Measurements from ENCODE around the gene OR2F1.

The OR2F1 gene

DNA sequence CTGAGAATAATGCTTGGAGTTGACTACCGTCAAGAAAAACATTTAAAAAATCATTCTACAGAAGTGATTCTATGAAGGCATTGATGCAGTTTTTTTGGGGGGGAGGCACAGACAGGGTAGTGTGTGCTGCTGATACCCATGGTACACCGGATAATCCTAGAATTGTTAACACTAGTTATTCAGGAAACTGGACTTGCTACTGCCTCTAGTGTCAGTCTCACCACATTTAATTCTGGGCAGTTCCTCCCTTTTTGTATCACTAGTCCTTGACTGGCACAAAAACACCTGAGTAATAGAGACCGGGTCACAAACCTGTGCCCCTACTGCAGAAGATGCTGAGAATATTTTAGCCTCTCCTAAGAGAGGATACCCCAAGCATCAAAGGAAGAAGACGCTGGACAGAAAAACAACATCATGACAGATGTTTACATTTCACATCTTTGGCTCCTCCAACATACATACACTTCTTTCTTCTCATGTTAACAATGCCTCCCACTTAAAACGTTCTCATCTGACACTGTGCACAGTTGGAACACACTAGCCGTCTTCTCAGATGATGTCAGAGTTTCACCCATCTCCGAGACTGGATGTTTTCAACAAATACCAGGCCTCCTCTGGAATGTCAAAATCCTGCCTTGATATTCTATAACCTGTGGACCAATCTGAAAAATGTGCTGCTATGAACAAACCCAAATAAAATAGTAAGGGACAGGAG lies 39.5 kb upstream of the OR2F1 start:
- no peak overlapping the region for H3K27ac ChIP-seq (replicated peaks; ENCODE audit: low read length)
- H3K18ac ChIP-seq (ENCODE audit: low read length): no peak overlapping the region
- H2BK15ac ChIP-seq (ENCODE audit: low read length): no peak overlapping the region
- no peaks in the 10 kb centered on the region for H3K4me1 ChIP-seq (ENCODE audit: control insufficient read depth in 2 of 2, insufficient read depth in 1 of 2, low read depth in 1 of 2, low read length in 2 of 2)
- no CpG with 5 or more reads among the region's 7 CpGs for WGBS, 2 donors (ENCODE audit: extremely low coverage in 2 of 2, insufficient read length in 2 of 2, insufficient replicate concordance in 1 of 2)
- no peak overlapping the region for H3K14ac ChIP-seq (ENCODE audit: low read length)
- no peak overlapping the region for H4K8ac ChIP-seq (ENCODE audit: low read depth, low read length)
- H3K36me3 ChIP-seq (replicated peaks in 1 of 2; ENCODE audit: control insufficient read depth in 2 of 2, insufficient read depth in 2 of 2, low read length in 2 of 2): no peaks in the 10 kb centered on the region
- no peak overlapping the region for H4K91ac ChIP-seq (ENCODE audit: low read depth, low read length, poor library complexity)
- no peak overlapping the region for H3K23ac ChIP-seq (ENCODE audit: low read depth, low read length, poor library complexity)
- no peak overlapping the region for H3K4ac ChIP-seq (ENCODE audit: low read length)
- no peak overlapping the region for H2BK12ac ChIP-seq (ENCODE audit: low read length)
- no peak overlapping the region for H3K4me2 ChIP-seq (ENCODE audit: insufficient read depth, low read length, poor library complexity, severe bottlenecking)
- H3K79me1 ChIP-seq (ENCODE audit: low read depth, low read length): no peaks in the 10 kb centered on the region
- H3K4me3 ChIP-seq (ENCODE audit: low read length in 2 of 2): no peak overlapping the region
- no peak overlapping the region for H3K9ac ChIP-seq (ENCODE audit: low read depth, low read length, poor library complexity)
- H2BK120ac ChIP-seq (ENCODE audit: low read depth, low read length): no peak overlapping the region
- peaks cover 0 to 8% (median 0%) of the 10 kb centered on the region in 3 experiments for H3K27me3 ChIP-seq (ENCODE audit: control insufficient read depth in 3 of 3, insufficient read depth in 3 of 3, low read depth in 1 of 3, low read length in 3 of 3)
- H2BK5ac ChIP-seq (ENCODE audit: low read length): no peak overlapping the region
- DNase-seq (ENCODE audit: low spot score): no peak
- no peak overlapping the region for H2AFZ ChIP-seq (ENCODE audit: low read length)
- H3K9me3 ChIP-seq (replicated peaks in 1 of 2; ENCODE audit: control insufficient read depth in 2 of 2, insufficient read depth in 1 of 2, low read depth in 1 of 2, low read length in 2 of 2): no peaks in the 10 kb centered on the region
- no peak overlapping the region for H2AK5ac ChIP-seq (ENCODE audit: low read depth, low read length)

DNA sequence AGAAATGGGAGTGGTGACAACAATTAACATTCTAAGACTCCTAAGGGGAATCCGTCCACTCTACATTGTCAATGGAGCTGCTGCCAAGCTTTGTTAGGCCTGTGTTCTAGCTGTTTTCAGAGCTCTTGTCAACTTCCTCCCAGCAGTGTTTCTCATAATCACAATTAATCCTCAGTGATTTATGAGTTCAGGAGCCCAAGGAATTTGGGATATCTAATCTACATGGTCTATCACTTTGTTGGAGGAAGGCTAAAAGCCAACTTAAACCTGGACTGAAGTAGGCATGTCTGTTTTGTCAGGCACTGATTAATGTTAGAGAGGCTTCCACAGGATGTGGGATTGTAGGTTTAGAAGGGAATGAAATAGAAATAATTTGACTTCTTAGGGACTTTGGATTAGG lies 29.8 kb upstream of the OR2F1 start:
- no CpG with 5 or more reads among the region's 1 CpG for WGBS, 2 donors (ENCODE audit: extremely low coverage in 2 of 2, insufficient read length in 2 of 2, insufficient replicate concordance in 1 of 2)
- Histone ChIP-seq H3K79me1 (ENCODE audit: low read depth, low read length) (no peaks in the 10 kb centered on the region), H3K27me3 (ENCODE audit: control insufficient read depth in 3 of 3, insufficient read depth in 3 of 3, low read depth in 1 of 3, low read length in 3 of 3) (no peaks in the 10 kb centered on the region), H3K27ac (replicated peaks; ENCODE audit: low read length) (no peak overlapping the region), H3K4me2 (ENCODE audit: insufficient read depth, low read length, poor library complexity, severe bottlenecking) (no peak overlapping the region), H3K4ac (ENCODE audit: low read length) (no peak overlapping the region), H2BK15ac (ENCODE audit: low read length) (no peak overlapping the region), H3K4me3 (ENCODE audit: low read length in 2 of 2) (no peak overlapping the region), H3K9me3 (replicated peaks in 1 of 2; ENCODE audit: control insufficient read depth in 2 of 2, insufficient read depth in 1 of 2, low read depth in 1 of 2, low read length in 2 of 2) (no peaks in the 10 kb centered on the region), H4K8ac (ENCODE audit: low read depth, low read length) (no peak overlapping the region), H2AK5ac (ENCODE audit: low read depth, low read length) (no peak overlapping the region), H2BK120ac (ENCODE audit: low read depth, low read length) (no peak overlapping the region), H2BK12ac (ENCODE audit: low read length) (no peak overlapping the region), H3K23ac (ENCODE audit: low read depth, low read length, poor library complexity) (no peak overlapping the region), H3K9ac (ENCODE audit: low read depth, low read length, poor library complexity) (no peak overlapping the region), H3K18ac (ENCODE audit: low read length) (no peak overlapping the region), H3K36me3 (replicated peaks in 1 of 2; ENCODE audit: control insufficient read depth in 2 of 2, insufficient read depth in 2 of 2, low read length in 2 of 2) (no peaks in the 10 kb centered on the region), H2BK5ac (ENCODE audit: low read length) (no peak overlapping the region), H3K14ac (ENCODE audit: low read length) (no peak overlapping the region), H4K91ac (ENCODE audit: low read depth, low read length, poor library complexity) (no peak overlapping the region), H3K4me1 (ENCODE audit: control insufficient read depth in 2 of 2, insufficient read depth in 1 of 2, low read depth in 1 of 2, low read length in 2 of 2) (no peaks in the 10 kb centered on the region), H2AFZ (ENCODE audit: low read length) (no peak overlapping the region)
- DNase-seq (ENCODE audit: low spot score): no peak

DNA sequence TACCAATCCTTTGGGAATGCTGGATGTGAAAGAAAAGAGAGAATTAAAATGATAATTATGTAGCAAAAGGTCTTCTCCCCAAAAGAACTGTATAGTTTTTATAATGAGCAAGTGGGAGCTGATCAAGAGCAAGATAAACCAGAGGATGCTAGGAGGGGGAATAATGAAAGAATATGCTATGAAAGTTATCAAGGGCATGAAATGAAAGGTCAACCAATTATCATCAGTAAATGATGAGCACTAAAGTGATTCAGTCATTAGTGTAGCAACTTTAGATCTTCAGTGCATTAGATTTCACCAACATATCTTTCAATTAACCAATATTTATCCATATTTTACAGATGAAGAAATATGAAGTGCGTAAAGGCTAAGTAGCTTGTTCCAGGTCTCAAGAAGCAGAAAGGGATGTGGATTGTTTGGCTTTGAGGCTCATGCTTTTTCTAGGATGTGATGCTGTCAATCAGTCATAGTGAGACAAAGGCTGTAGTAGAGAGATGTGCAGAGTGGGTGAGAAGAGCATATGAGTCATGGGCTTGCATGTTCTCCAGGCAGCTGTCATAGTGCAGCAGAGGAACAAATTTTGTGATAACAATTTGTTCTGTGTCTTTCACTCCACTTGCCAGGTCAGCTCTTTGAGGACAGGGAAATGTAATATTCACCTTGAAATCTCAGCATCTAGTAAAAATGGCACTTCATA lies 25.3 kb upstream of the OR2F1 start:
- no peaks in the 10 kb centered on the region for H3K9me3 ChIP-seq (replicated peaks in 1 of 2; ENCODE audit: control insufficient read depth in 2 of 2, insufficient read depth in 1 of 2, low read depth in 1 of 2, low read length in 2 of 2)
- no peak overlapping the region for H3K9ac ChIP-seq (ENCODE audit: low read depth, low read length, poor library complexity)
- H3K4ac ChIP-seq (ENCODE audit: low read length): no peak overlapping the region
- H3K14ac ChIP-seq (ENCODE audit: low read length): no peak overlapping the region
- no peak overlapping the region for H3K27ac ChIP-seq (replicated peaks; ENCODE audit: low read length)
- no peak overlapping the region for H2BK15ac ChIP-seq (ENCODE audit: low read length)
- DNase-seq (ENCODE audit: low spot score): no peak
- H3K27me3 ChIP-seq (ENCODE audit: control insufficient read depth in 3 of 3, insufficient read depth in 3 of 3, low read depth in 1 of 3, low read length in 3 of 3): no peaks in the 10 kb centered on the region
- no peak overlapping the region for H2AK5ac ChIP-seq (ENCODE audit: low read depth, low read length)
- WGBS, 2 donors (ENCODE audit: extremely low coverage in 2 of 2, insufficient read length in 2 of 2, insufficient replicate concordance in 1 of 2): no CpG with 5 or more reads among the region's 1 CpG
- H4K91ac ChIP-seq (ENCODE audit: low read depth, low read length, poor library complexity): no peak overlapping the region
- H3K4me2 ChIP-seq (ENCODE audit: insufficient read depth, low read length, poor library complexity, severe bottlenecking): no peak overlapping the region
- no peaks in the 10 kb centered on the region for H3K79me1 ChIP-seq (ENCODE audit: low read depth, low read length)
- no peak overlapping the region for H3K18ac ChIP-seq (ENCODE audit: low read length)
- H2AFZ ChIP-seq (ENCODE audit: low read length): no peak overlapping the region
- H3K4me1 ChIP-seq (ENCODE audit: control insufficient read depth in 2 of 2, insufficient read depth in 1 of 2, low read depth in 1 of 2, low read length in 2 of 2): no peaks in the 10 kb centered on the region
- no peak overlapping the region for H3K23ac ChIP-seq (ENCODE audit: low read depth, low read length, poor library complexity)
- H3K36me3 ChIP-seq (replicated peaks in 1 of 2; ENCODE audit: control insufficient read depth in 2 of 2, insufficient read depth in 2 of 2, low read length in 2 of 2): no peaks in the 10 kb centered on the region
- no peak overlapping the region for H2BK5ac ChIP-seq (ENCODE audit: low read length)
- no peak overlapping the region for H3K4me3 ChIP-seq (ENCODE audit: low read length in 2 of 2)
- no peak overlapping the region for H2BK120ac ChIP-seq (ENCODE audit: low read depth, low read length)
- H2BK12ac ChIP-seq (ENCODE audit: low read length): no peak overlapping the region
- no peak overlapping the region for H4K8ac ChIP-seq (ENCODE audit: low read depth, low read length)

DNA sequence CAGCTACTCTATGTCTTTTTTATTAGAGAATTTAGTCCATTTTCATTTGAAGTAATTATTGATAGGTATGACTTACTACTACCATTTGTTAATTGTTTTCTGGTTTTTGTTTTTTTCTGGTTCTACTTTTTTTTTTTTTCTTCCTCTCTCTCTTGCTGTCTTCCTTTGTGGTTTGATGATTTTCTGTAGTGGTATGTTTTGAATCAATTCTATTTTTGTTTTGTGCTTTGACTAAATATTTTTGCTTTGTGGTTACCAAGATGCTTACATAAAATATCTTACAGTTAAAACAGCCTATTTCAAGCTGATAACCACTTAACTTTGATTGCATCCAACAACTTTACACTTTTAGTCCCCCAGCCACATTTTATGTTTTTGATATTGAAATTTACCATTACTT lies 22.9 kb upstream of the OR2F1 start:
- no peak overlapping the region for H3K23ac ChIP-seq (ENCODE audit: low read depth, low read length, poor library complexity)
- no peak overlapping the region for H4K91ac ChIP-seq (ENCODE audit: low read depth, low read length, poor library complexity)
- no peak overlapping the region for H4K8ac ChIP-seq (ENCODE audit: low read depth, low read length)
- no peaks in the 10 kb centered on the region for H3K27me3 ChIP-seq (ENCODE audit: control insufficient read depth in 3 of 3, insufficient read depth in 3 of 3, low read depth in 1 of 3, low read length in 3 of 3)
- no peaks in the 10 kb centered on the region for H3K4me1 ChIP-seq (ENCODE audit: control insufficient read depth in 2 of 2, insufficient read depth in 1 of 2, low read depth in 1 of 2, low read length in 2 of 2)
- H3K4me3 ChIP-seq (ENCODE audit: low read length in 2 of 2): no peak overlapping the region
- no peak for DNase-seq (ENCODE audit: low spot score)
- H3K18ac ChIP-seq (ENCODE audit: low read length): no peak overlapping the region
- no peaks in the 10 kb centered on the region for H3K36me3 ChIP-seq (replicated peaks in 1 of 2; ENCODE audit: control insufficient read depth in 2 of 2, insufficient read depth in 2 of 2, low read length in 2 of 2)
- no peaks in the 10 kb centered on the region for H3K79me1 ChIP-seq (ENCODE audit: low read depth, low read length)
- H2BK15ac ChIP-seq (ENCODE audit: low read length): no peak overlapping the region
- H3K4me2 ChIP-seq (ENCODE audit: insufficient read depth, low read length, poor library complexity, severe bottlenecking): no peak overlapping the region
- no peak overlapping the region for H2BK120ac ChIP-seq (ENCODE audit: low read depth, low read length)
- no peak overlapping the region for H3K27ac ChIP-seq (replicated peaks; ENCODE audit: low read length)
- no peaks in the 10 kb centered on the region for H3K9me3 ChIP-seq (replicated peaks in 1 of 2; ENCODE audit: control insufficient read depth in 2 of 2, insufficient read depth in 1 of 2, low read depth in 1 of 2, low read length in 2 of 2)
- H3K14ac ChIP-seq (ENCODE audit: low read length): no peak overlapping the region
- H2BK5ac ChIP-seq (ENCODE audit: low read length): no peak overlapping the region
- H2BK12ac ChIP-seq (ENCODE audit: low read length): no peak overlapping the region
- H2AFZ ChIP-seq (ENCODE audit: low read length): no peak overlapping the region
- no peak overlapping the region for H3K4ac ChIP-seq (ENCODE audit: low read length)
- H2AK5ac ChIP-seq (ENCODE audit: low read depth, low read length): no peak overlapping the region
- H3K9ac ChIP-seq (ENCODE audit: low read depth, low read length, poor library complexity): no peak overlapping the region
